GM23338 (cell line): ENCODE data around the gene ENTPD1.

Experiments
- CREB1 ChIP-seq: fragments of 250-450 bp; sonication (Bioruptor Pico); IDR thresholded peaks from 2 replicates; pipeline ENCODE4 v1.5.0; 2020; ENCODE audit warnings: low read depth, mild to moderate bottlenecking, moderate library complexity
- CTCF ChIP-seq, 2 experiments: fragments of 200-600 bp in 1 of 2; sonication (generic) in 1 of 2; conservative IDR thresholded peaks; 2 replicates each; pipeline versions ENCODE4 v1.5.1 to v1.6.1; 2016 to 2017; ENCODE audit warnings: antibody characterized with exemption in 2 of 2, low read depth in 2 of 2, mild to moderate bottlenecking in 2 of 2, moderate library complexity in 1 of 2
- EZH2 ChIP-seq: fragments of 200-600 bp; sonication (generic); IDR thresholded peaks from one replicate; pipeline ENCODE4 v1.8.0; 2017; ENCODE audit warnings: antibody characterized with exemption, mild to moderate bottlenecking, low read depth; ENCODE audit not compliant: unreplicated experiment
- EZH2phosphoT487 ChIP-seq: fragments of 200-600 bp; sonication (generic); IDR thresholded peaks from one replicate; pipeline ENCODE4 v1.8.1; 2018; ENCODE audit warnings: antibody characterized with exemption; ENCODE audit not compliant: unreplicated experiment
- JUNB ChIP-seq: IDR thresholded peaks from one replicate; pipeline ENCODE4 v1.6.1; 2016; ENCODE audit warnings: antibody characterized with exemption; ENCODE audit not compliant: unreplicated experiment
- NANOG ChIP-seq: IDR thresholded peaks from 2 replicates; pipeline ENCODE4 v1.6.1; 2016; ENCODE audit warnings: antibody characterized with exemption, borderline replicate concordance
- POLR2AphosphoS5 ChIP-seq: IDR thresholded peaks from 2 replicates; pipeline ENCODE4 v1.6.1; 2016; ENCODE audit warnings: antibody characterized with exemption, low read depth
- ZNF114 ChIP-seq: fragments of 250-450 bp; sonication (Bioruptor Pico); IDR thresholded peaks from 2 replicates; pipeline ENCODE4 v1.5.0; 2020; ENCODE audit warnings: mild to moderate bottlenecking, moderate library complexity
- ZNF331 ChIP-seq: fragments of 250-450 bp; sonication (Bioruptor Pico); IDR thresholded peaks from 2 replicates; pipeline ENCODE4 v1.5.0; 2020; ENCODE audit warnings: low read depth, mild to moderate bottlenecking, moderate library complexity
- ZNF462 ChIP-seq: fragments of 250-450 bp; sonication (Bioruptor Pico); IDR thresholded peaks from 2 replicates; pipeline ENCODE4 v1.5.0; 2020; ENCODE audit warnings: mild to moderate bottlenecking, moderate library complexity
- TF ChIP-seq, protein P1 (sequence below): IDR thresholded peaks from one replicate; pipeline ENCODE4 v1.6.1; 2018; ENCODE audit warnings: antibody characterized with exemption; ENCODE audit not compliant: unreplicated experiment
- TF ChIP-seq, protein P2 (sequence below): IDR thresholded peaks from 2 replicates; pipeline ENCODE4 v1.6.1; 2016; ENCODE audit warnings: antibody characterized with exemption

DNA sequence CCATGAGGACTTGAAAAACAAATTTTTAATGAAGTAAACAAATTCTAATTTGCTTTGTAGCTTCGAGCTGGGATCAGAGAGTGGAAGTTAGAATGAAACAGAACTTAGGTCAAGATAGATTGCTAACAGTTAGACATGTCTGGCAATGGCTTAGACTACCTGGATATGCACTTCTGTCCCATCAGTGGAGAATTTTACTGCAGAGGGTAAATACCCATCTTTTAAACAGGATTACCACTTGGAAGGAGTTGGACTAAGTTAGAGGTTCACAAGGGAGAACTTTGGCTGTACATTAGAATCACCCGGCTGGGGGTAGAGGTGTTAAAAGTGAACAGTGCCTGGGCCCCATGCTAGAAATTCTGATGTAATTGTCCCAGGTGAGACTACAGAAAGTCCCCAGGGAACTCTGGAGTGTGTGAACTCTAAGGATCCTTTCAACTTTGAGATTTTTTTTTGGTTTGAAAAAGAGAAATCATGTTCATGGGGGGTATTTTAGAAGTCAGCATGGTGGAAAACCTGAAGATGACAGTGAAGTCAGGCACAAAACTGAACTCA lies 35.5 kb downstream of the ENTPD1 start:
- TF ChIP-seq EZH2 (no peak), CTCF (conservative IDR thresholded peaks at IDR 0.05; ENCODE audit: low read depth in 2 of 2) (no peak), NANOG (no peak), POLR2AphosphoS5 (no peak), EZH2phosphoT487 (no peak), ZNF331 (CRISPR knock-in tag) (no peak), JUNB (no peak), CREB1 (no peak), ZNF114 (CRISPR knock-in tag) (no peak), ZNF462 (no peak)
- TF ChIP-seq, protein P1, sequence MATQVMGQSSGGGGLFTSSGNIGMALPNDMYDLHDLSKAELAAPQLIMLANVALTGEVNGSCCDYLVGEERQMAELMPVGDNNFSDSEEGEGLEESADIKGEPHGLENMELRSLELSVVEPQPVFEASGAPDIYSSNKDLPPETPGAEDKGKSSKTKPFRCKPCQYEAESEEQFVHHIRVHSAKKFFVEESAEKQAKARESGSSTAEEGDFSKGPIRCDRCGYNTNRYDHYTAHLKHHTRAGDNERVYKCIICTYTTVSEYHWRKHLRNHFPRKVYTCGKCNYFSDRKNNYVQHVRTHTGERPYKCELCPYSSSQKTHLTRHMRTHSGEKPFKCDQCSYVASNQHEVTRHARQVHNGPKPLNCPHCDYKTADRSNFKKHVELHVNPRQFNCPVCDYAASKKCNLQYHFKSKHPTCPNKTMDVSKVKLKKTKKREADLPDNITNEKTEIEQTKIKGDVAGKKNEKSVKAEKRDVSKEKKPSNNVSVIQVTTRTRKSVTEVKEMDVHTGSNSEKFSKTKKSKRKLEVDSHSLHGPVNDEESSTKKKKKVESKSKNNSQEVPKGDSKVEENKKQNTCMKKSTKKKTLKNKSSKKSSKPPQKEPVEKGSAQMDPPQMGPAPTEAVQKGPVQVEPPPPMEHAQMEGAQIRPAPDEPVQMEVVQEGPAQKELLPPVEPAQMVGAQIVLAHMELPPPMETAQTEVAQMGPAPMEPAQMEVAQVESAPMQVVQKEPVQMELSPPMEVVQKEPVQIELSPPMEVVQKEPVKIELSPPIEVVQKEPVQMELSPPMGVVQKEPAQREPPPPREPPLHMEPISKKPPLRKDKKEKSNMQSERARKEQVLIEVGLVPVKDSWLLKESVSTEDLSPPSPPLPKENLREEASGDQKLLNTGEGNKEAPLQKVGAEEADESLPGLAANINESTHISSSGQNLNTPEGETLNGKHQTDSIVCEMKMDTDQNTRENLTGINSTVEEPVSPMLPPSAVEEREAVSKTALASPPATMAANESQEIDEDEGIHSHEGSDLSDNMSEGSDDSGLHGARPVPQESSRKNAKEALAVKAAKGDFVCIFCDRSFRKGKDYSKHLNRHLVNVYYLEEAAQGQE: no peak
- TF ChIP-seq, protein P2, sequence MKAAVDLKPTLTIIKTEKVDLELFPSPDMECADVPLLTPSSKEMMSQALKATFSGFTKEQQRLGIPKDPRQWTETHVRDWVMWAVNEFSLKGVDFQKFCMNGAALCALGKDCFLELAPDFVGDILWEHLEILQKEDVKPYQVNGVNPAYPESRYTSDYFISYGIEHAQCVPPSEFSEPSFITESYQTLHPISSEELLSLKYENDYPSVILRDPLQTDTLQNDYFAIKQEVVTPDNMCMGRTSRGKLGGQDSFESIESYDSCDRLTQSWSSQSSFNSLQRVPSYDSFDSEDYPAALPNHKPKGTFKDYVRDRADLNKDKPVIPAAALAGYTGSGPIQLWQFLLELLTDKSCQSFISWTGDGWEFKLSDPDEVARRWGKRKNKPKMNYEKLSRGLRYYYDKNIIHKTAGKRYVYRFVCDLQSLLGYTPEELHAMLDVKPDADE: no peak
